GM12865 (cell line): ENCODE results near the gene HOXC5.

ENCODE experiments used
- DNase-seq: peaks from one replicate; pipeline ENCODE4 v3.0.0; 2010; ENCODE audit warnings: low read depth
- H3K4me3 ChIP-seq: 2 replicates; pipeline ENCODE4 v1.5.1; 2011; ENCODE audit warnings: mild to moderate bottlenecking, low read depth, low read length, control low read depth
- CTCF ChIP-seq: IDR thresholded peaks from 2 replicates; pipeline ENCODE4 v1.5.1; 2011; ENCODE audit warnings: low read length, control low read depth, low read depth, inconsistent platforms; ENCODE audit not compliant: insufficient read depth; ENCODE audit errors: missing control alignments

The HOXC5 gene

GRCh38 chr12:54012631-54013409 is 20.0 kb upstream of the HOXC5 start:
- DNase-seq = no peak
- peak; percentile 14 for TF ChIP-seq CTCF
- no peak overlapping the region for H3K4me3 ChIP-seq

GRCh38 chr12:54014377-54015017 is 18.4 kb upstream of the HOXC5 start:
- no peak overlapping the region for H3K4me3 ChIP-seq
- TF ChIP-seq CTCF = no peak
- DNase-seq = no peak

- H3K4me3 ChIP-seq = no peak overlapping the region
- DNase-seq = no peak
- TF ChIP-seq CTCF = no peak
These were observed 17.6 kb upstream of the HOXC5 start for GRCh38 chr12:54015018-54015931.

- no peak overlapping the region for H3K4me3 ChIP-seq
- no peak for TF ChIP-seq CTCF
- no peak for DNase-seq
These were observed 16.8 kb upstream of the HOXC5 start for GRCh38 chr12:54016051-54016450.

GRCh38 chr12:54016478-54016964 is 16.3 kb upstream of the HOXC5 start:
- no peak overlapping the region for H3K4me3 ChIP-seq
- DNase-seq = no peak
- TF ChIP-seq CTCF = no peak

- H3K4me3 ChIP-seq = peak overlapping the region; percentile 63
- TF ChIP-seq CTCF = peak; percentile 8
- no peak for DNase-seq
These were observed 15.6 kb upstream of the HOXC5 start for GRCh38 chr12:54017027-54017788.
